SKM-1 treated with dmso at 0.1 percent for 144 hours (cell line): Measurements from ENCODE around the gene TMEM214.
A peak's percentile ranks its signal among the peaks of the same experiment; 100 is the strongest.

ENCODE experiments used
- DNase-seq: peaks from one replicate; lab custom pipeline; 2025; ENCODE audit not compliant: unreplicated experiment; lab: John Stamatoyannopoulos, UW

The TMEM214 gene

GRCh38 chr2:27009083-27009482, 23.7 kb upstream of the TMEM214 start:
- DNase-seq = no peak

GRCh38 chr2:27009716-27010115, 23.0 kb upstream of the TMEM214 start:
- no peak for DNase-seq

GRCh38 chr2:27010139-27010538, 22.6 kb upstream of the TMEM214 start:
- DNase-seq = no peak

- no peak for DNase-seq
Measured at GRCh38 chr2:27013738-27014137, 19.0 kb upstream of the TMEM214 start.

- DNase-seq = no peak
Measured at GRCh38 chr2:27014771-27015433, 17.9 kb upstream of the TMEM214 start.

- DNase-seq = peak; percentile 56
Measured at GRCh38 chr2:27016801-27017325, 15.9 kb upstream of the TMEM214 start.

- DNase-seq = no peak
Measured at GRCh38 chr2:27018142-27018541, 14.6 kb upstream of the TMEM214 start.

GRCh38 chr2:27019459-27019858, 13.3 kb upstream of the TMEM214 start:
- no peak for DNase-seq

GRCh38 chr2:27019931-27020855, 12.6 kb upstream of the TMEM214 start:
- no peak for DNase-seq

GRCh38 chr2:27021253-27022049, 11.3 kb upstream of the TMEM214 start:
- DNase-seq = no peak

- no peak for DNase-seq
Measured at GRCh38 chr2:27023740-27024139, 9.0 kb upstream of the TMEM214 start.

GRCh38 chr2:27024188-27024587, 8.6 kb upstream of the TMEM214 start:
- no peak for DNase-seq

GRCh38 chr2:27024812-27025211, 8.0 kb upstream of the TMEM214 start:
- DNase-seq = no peak

GRCh38 chr2:27025281-27025800, 7.4 kb upstream of the TMEM214 start:
- no peak for DNase-seq

GRCh38 chr2:27025861-27026851, 6.6 kb upstream of the TMEM214 start:
- DNase-seq = no peak

- no peak for DNase-seq
Measured at GRCh38 chr2:27027211-27027651, 5.5 kb upstream of the TMEM214 start.

GRCh38 chr2:27029051-27029450, 3.7 kb upstream of the TMEM214 start:
- DNase-seq = no peak

GRCh38 chr2:27033253-27033852, 588 bp downstream of the TMEM214 start:
- DNase-seq = no peak

GRCh38 chr2:27038012-27038411, 5.2 kb downstream of the TMEM214 start:
- DNase-seq = no peak
